UCSD-AML1 (cell line): ENCODE results near the gene P2RX6.
"Not testable (repeated sequence)": the region's sequence is repeated elsewhere in the genome, so short reads cannot be mapped to it uniquely, and the experiment has no call there.

Experiments used
- DNase-seq: peaks from one replicate; lab custom pipeline; 2025; ENCODE audit not compliant: unreplicated experiment; lab: John Stamatoyannopoulos, UW

P2RX6 gene

GRCh38 chr22:21071796-21072195 lies 56.8 kb downstream of the P2RX6 start:
- DNase-seq, result not testable (repeated sequence)

- DNase-seq, result no peak
Observed at GRCh38 chr22:21073023-21073422, 58.1 kb downstream of the P2RX6 start.

- no peak for DNase-seq
Observed at GRCh38 chr22:21073482-21073881, 58.5 kb downstream of the P2RX6 start.

- DNase-seq, result no peak
Observed at GRCh38 chr22:21074102-21074715, 59.2 kb downstream of the P2RX6 start.

GRCh38 chr22:21075516-21076138 lies 60.7 kb downstream of the P2RX6 start:
- DNase-seq, result no peak

GRCh38 chr22:21076912-21077625 lies 62.1 kb downstream of the P2RX6 start:
- no peak for DNase-seq
